GM21619 (cell line): Measurements from ENCODE around the gene HACD4.
"Not testable (repeated sequence)": the region's sequence is repeated elsewhere in the genome, so short reads cannot be mapped to it uniquely, and the experiment has no call there.

Source experiments
- ATAC-seq: cut with Tn5 transposase; IDR thresholded peaks from one replicate; pipeline ENCODE4 v1.9.1; 2021; ENCODE audit not compliant: unreplicated experiment

The HACD4 gene

GRCh38 chr9:21016701-21017491 lies 14.5 kb downstream of the HACD4 start:
- ATAC-seq = no peak

- ATAC-seq = no peak
Observed at GRCh38 chr9:21015995-21016394, 15.4 kb downstream of the HACD4 start.

- ATAC-seq = no peak
Observed at GRCh38 chr9:21015129-21015815, 16.2 kb downstream of the HACD4 start.

GRCh38 chr9:21002040-21002439 lies 29.4 kb downstream of the HACD4 start:
- ATAC-seq = no peak

GRCh38 chr9:21001581-21001980 lies 29.9 kb downstream of the HACD4 start:
- no peak for ATAC-seq

- ATAC-seq = peak; percentile 65
Observed at GRCh38 chr9:20997503-20998076, 33.9 kb downstream of the HACD4 start.

GRCh38 chr9:20996809-20997208 lies 34.6 kb downstream of the HACD4 start:
- ATAC-seq = peak; percentile 76

GRCh38 chr9:20995616-20996015 lies 35.8 kb downstream of the HACD4 start:
- no peak for ATAC-seq

GRCh38 chr9:20994486-20994885 lies 37.0 kb downstream of the HACD4 start:
- ATAC-seq = no peak

- no peak for ATAC-seq
Observed at GRCh38 chr9:20990867-20991266, 40.6 kb downstream of the HACD4 start.

GRCh38 chr9:20989923-20990341 lies 41.5 kb downstream of the HACD4 start:
- no peak for ATAC-seq

- no peak for ATAC-seq
Observed at GRCh38 chr9:20988671-20989315, 42.6 kb downstream of the HACD4 start.

- ATAC-seq = no peak
Observed at GRCh38 chr9:20988061-20988460, 43.4 kb downstream of the HACD4 start.

GRCh38 chr9:20987521-20987920 lies 43.9 kb downstream of the HACD4 start:
- no peak for ATAC-seq

GRCh38 chr9:20985851-20986600 lies 45.4 kb downstream of the HACD4 start:
- no peak for ATAC-seq

GRCh38 chr9:20984506-20984905 lies 46.9 kb downstream of the HACD4 start:
- ATAC-seq = no peak

GRCh38 chr9:20981486-20981885 lies 50.0 kb downstream of the HACD4 start:
- ATAC-seq = no peak

- peak; percentile 77 for ATAC-seq
Observed at GRCh38 chr9:20980832-20981455, 50.5 kb downstream of the HACD4 start.

- ATAC-seq = no peak
Observed at GRCh38 chr9:20978249-20978648, 53.2 kb downstream of the HACD4 start.

GRCh38 chr9:20974191-20974938 lies 57.1 kb downstream of the HACD4 start:
- not testable (repeated sequence) for ATAC-seq
